Spinal cord (tissue), 10 donors: Measurements from ENCODE around the gene STX12. TPM values are rescaled to one million over a fixed set of nuclear protein-coding genes. Genes with fewer than 3 reads are reported as not detected.

Source experiments
- DNase-seq, 6 donors: peaks; one replicate each; pipeline versions ENCODE4 v3.0.0 to v3.0.0-alpha.2; 2013 to 2015; ENCODE audit warnings: low spot score in 6 of 6, low read depth in 4 of 6
- H3K27ac ChIP-seq: one replicate; pipeline ENCODE4 v1.5.1; 2013; ENCODE audit warnings: low read depth, low read length, control low read depth
- H3K27me3 ChIP-seq: one replicate; pipeline ENCODE4 v1.6.1; 2013; ENCODE audit warnings: low read length; ENCODE audit not compliant: control insufficient read depth, insufficient read depth
- H3K36me3 ChIP-seq: one replicate; pipeline ENCODE4 v1.6.1; 2013; ENCODE audit warnings: low read length; ENCODE audit not compliant: control insufficient read depth, insufficient read depth
- H3K4me1 ChIP-seq: one replicate; pipeline ENCODE4 v1.6.1; 2013; ENCODE audit warnings: low read length; ENCODE audit not compliant: control insufficient read depth, insufficient read depth
- H3K4me3 ChIP-seq: one replicate; pipeline ENCODE4 v1.5.1; 2013; ENCODE audit warnings: low read depth, low read length, control low read depth
- H3K9me3 ChIP-seq: one replicate; pipeline ENCODE4 v1.6.1; 2013; ENCODE audit warnings: low read length; ENCODE audit not compliant: control insufficient read depth, insufficient read depth
- WGBS: methylation state at CpG from one replicate; pipeline ENCODE4 v1.1.5; 2013; ENCODE audit warnings: missing lambda C conversion rate; ENCODE audit not compliant: insufficient coverage; 5-methylcytosine and 5-hydroxymethylcytosine counted together
- polyA plus RNA-seq, 2 donors: library from polyadenylated mRNA; unstranded; fragments of 120-200 nt; gene quantifications; one replicate each; pipeline ENCODE4 v1.2.1, GENCODE V29; 2013; ENCODE audit not compliant: insufficient read length in 2 of 2
- small RNA-seq: library from RNA; depleted of rRNA; stranded (forward); fragments of <200 nt; gene quantifications from one replicate; pipeline ENCODE3, GENCODE V24; 2014; ENCODE audit warnings: low replicate concordance
- total RNA-seq, 2 donors: library from RNA; depleted of rRNA in 1 of 2; stranded (reverse); fragments of 120-200 nt in 1 of 2; fragments of >200 nt in 1 of 2; gene quantifications; one replicate each; pipeline versions ENCODE4 v1.2.3 to v1.2.4, GENCODE V29; 2013 to 2014
- donor health status: healthy.

The STX12 gene
- total and polyA plus RNA-seq, 4 donors, result 74.3 to 139 (median 107) TPM

DNA sequence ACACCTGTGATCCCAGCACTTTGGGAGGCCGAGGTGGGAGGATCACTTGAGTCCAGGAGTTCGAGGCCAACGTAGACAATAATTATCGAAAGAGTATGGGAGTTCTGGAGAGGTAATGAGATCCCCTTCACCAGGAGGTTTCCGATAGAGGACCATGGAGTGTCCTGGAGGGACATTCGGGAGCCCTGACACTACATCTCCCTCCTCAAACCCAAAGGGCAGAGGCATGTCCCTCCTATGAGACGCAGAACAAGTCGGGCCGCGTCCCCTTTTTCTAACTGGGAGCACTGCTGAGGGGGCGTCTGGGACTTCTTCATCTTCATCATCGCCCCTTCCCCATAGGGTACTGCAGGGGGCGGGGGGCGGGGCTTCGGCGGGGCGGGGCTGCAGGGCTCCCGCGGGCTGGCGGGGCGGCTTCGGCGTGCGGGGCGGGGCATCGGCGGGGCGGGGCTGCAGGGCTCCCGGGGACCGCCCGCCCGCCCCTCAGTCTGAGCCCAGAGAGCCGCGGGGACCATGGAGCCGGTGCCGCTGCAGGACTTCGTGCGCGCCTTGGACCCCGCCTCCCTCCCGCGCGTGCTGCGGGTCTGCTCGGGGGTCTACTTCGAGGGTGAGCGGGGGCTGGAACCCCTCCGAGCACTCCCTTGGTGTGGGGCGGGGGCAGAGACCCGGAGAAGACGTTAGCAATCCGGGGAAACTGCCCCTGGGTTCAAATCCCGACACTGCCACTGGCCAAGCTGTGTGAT is 99.2 kb downstream of the STX12 start, which contains the start of gene THEMIS2:
Gene THEMIS2, plus strand, starts transcription at position 486 of the 743 bp plus-strand sequence. Its CDS starts 28 bp downstream, at position 514.
- no peak within 1 kb of the TSS for H3K27ac ChIP-seq
- 5% methylated on average over 51 of the region's 53 CpGs for WGBS

DNA sequence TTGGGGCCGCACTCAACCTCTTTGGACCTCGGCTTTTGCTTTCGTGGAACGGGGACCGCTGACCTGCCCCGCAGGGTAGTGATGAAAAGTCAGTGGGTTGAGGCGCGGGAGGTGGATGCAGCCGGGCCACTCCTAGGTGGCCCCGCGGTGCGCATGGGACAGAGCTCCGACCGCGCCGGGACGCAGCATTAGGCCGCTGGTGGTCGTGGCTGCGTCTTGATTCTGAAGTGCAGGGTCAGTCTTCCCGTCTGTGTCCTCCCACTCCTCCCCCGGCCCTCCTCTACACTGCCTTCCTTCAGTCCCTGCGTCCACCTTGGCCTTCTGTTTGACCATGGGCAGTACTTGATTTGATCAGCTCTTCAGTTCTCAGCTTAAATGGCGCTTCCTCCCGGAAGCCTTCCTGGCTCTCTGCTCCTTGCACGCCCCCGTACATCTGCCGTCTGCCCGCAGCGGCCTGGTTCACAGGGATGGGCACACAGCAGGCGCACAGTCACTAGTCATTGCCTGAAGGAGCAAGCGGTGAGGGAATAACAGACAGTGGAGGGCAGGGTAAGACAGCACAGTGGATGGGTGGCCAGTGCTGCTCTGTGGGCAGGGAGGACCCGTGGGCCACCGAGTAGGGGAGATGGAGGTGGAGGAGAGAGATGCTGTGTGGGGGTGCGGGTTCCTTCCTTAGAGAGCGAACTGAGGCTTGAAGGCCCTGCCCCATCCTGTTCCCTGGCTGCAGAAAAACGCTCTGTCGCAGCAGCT is 100.0 kb downstream of the STX12 start:
- Histone ChIP-seq H3K4me1 (peaks cover 15% of the 10 kb centered on the region), H3K27me3 (no peaks in the 10 kb centered on the region), H3K36me3 (peaks cover 5% of the 10 kb centered on the region), H3K4me3 (peak overlapping the region; percentile 57), H3K9me3 (no peaks in the 10 kb centered on the region), H3K27ac (no peak overlapping the region)
- WGBS, result 15% methylated on average over 38 of the region's 38 CpGs
- peak in 1 of 6 donors; percentile 3 for DNase-seq

More for the DNA sequence above, 99.2 kb downstream of the STX12 start, which contains the start of gene THEMIS2:
- DNase-seq, result peak in 3 of 6 donors; percentile 20 to 79 (median 71)
- H3K4me3 ChIP-seq, result peak within 1 kb of the TSS; percentile 57
- H3K4me1 ChIP-seq, result peaks cover 15% of the 10 kb centered on the region
- peaks cover 5% of the 10 kb centered on the region for H3K36me3 ChIP-seq
- no peaks in the 10 kb centered on the region for H3K27me3 ChIP-seq
- no peaks in the 10 kb centered on the region for H3K9me3 ChIP-seq

DNA sequence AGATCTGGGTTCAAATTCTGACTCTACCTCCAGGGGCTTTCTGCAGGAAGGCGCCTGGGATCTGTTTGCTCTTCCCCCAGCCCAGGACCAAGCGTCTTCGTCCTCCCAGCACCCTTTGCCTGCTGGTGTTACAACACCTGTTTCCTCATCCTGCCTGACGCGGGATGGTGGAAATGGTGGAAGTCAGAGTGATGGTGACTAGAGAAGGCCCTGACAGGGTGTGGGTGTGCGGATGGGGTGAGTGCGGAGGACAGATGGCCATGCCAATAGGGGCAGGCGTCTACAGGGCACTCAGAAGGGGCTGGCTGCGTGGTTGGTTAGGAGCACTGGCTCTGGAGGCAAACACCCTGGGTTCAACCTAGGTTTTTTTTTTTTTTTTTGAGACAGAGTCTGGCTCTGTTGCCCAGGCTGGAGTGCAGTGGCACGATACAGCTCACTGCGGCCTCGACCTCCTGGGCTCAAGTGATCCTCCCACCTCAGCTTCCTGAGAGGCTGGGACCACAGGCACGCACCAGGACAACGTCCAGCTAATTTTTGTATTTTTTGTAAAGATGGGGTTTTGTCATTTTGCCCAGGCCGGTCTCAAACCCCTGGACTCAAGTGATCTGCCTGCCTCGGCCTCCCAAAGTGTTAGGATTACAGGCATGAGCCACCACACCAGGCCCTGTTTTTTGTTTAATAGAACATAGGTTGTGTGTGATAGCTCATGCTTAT is 100.8 kb downstream of the STX12 start:
- DNase-seq, result no peak
- 89% methylated on average over 10 of the region's 16 CpGs for WGBS
- Histone ChIP-seq H3K27ac (no peak overlapping the region), H3K27me3 (no peaks in the 10 kb centered on the region), H3K9me3 (no peaks in the 10 kb centered on the region), H3K4me1 (peaks cover 15% of the 10 kb centered on the region), H3K36me3 (peaks cover 5% of the 10 kb centered on the region), H3K4me3 (no peak overlapping the region)

Small RNA genes lying within 50 kb of the gene (small RNA-seq; reads per million reads assigned to genes)
- not detected for gene AL020997.2
- 0.08 reads per million for gene RNU6-1245P
- gene SCARNA1, result 45.4 reads per million, percentile 97 among the genes with 10 or more reads in this experiment

Other genes with a start within 250 kb of the STX12 start
- 10 to 100 TPM; 13.2 to 22.8 TPM for gene AHDC1, start 169.1 kb upstream of the STX12 start, total RNA-seq
- 10 to 100 TPM; 63.9 to 68.9 TPM for gene AHDC1, start 169.1 kb upstream of the STX12 start, polyA plus RNA-seq
- 1 to 10 TPM; 5.3 to 8.5 TPM for gene FGR, start 138.0 kb upstream of the STX12 start, total RNA-seq
- 1 to 10 TPM; 4.0 to 5.4 TPM for gene FGR, start 138.0 kb upstream of the STX12 start, polyA plus RNA-seq
- gene IFI6, start 101.0 kb upstream of the STX12 start, total RNA-seq, result 100 to 1,000 TPM; 107 to 247 TPM
- gene IFI6, start 101.0 kb upstream of the STX12 start, polyA plus RNA-seq, result 100 to 1,000 TPM in 1 of 2 donors, 10 to 100 TPM in 1; 87.6 to 123 TPM
- 10 to 100 TPM; 11.4 to 22.1 TPM for gene FAM76A, start 47.3 kb upstream of the STX12 start, total RNA-seq
- 10 to 100 TPM; 12.1 to 12.3 TPM for gene FAM76A, start 47.3 kb upstream of the STX12 start, polyA plus RNA-seq
- 10 to 100 TPM; 43.8 to 57.5 TPM for gene PPP1R8, start 57.6 kb downstream of the STX12 start, total RNA-seq
- 10 to 100 TPM; 51.4 to 56.2 TPM for gene PPP1R8, start 57.6 kb downstream of the STX12 start, polyA plus RNA-seq
- 10 to 100 TPM in 1 of 2 donors, 1 to 10 TPM in 1; 7.4 to 14.6 TPM for gene THEMIS2, start 99.3 kb downstream of the STX12 start, total RNA-seq
- gene THEMIS2, start 99.3 kb downstream of the STX12 start, polyA plus RNA-seq, result 1 to 10 TPM; 8.8 to 9.4 TPM
- 10 to 100 TPM; 64.9 to 65.9 TPM for gene RPA2, start 141.4 kb downstream of the STX12 start, total RNA-seq
- 10 to 100 TPM; 53.6 to 56.2 TPM for gene RPA2, start 141.4 kb downstream of the STX12 start, polyA plus RNA-seq
- 1 to 10 TPM in 1 of 2 donors, under 1 TPM in 1; 0.89 to 2.5 TPM for gene SMPDL3B, start 161.8 kb downstream of the STX12 start, total RNA-seq
- gene SMPDL3B, start 161.8 kb downstream of the STX12 start, polyA plus RNA-seq, result 1 to 10 TPM; 1.0 to 1.4 TPM
- gene XKR8, start 186.8 kb downstream of the STX12 start, total RNA-seq, result 1 to 10 TPM; 2.4 to 3.2 TPM
- gene XKR8, start 186.8 kb downstream of the STX12 start, polyA plus RNA-seq, result 1 to 10 TPM; 8.7 to 9.9 TPM